ENCODE results near the gene TNS3. TPM values are rescaled to one million over a fixed set of nuclear protein-coding genes. Genes with fewer than 3 reads are reported as not detected.

Gene TNS3
- total and polyA plus RNA-seq, 10 donors, result 17.7 to 247 (median 147) TPM

DNA sequence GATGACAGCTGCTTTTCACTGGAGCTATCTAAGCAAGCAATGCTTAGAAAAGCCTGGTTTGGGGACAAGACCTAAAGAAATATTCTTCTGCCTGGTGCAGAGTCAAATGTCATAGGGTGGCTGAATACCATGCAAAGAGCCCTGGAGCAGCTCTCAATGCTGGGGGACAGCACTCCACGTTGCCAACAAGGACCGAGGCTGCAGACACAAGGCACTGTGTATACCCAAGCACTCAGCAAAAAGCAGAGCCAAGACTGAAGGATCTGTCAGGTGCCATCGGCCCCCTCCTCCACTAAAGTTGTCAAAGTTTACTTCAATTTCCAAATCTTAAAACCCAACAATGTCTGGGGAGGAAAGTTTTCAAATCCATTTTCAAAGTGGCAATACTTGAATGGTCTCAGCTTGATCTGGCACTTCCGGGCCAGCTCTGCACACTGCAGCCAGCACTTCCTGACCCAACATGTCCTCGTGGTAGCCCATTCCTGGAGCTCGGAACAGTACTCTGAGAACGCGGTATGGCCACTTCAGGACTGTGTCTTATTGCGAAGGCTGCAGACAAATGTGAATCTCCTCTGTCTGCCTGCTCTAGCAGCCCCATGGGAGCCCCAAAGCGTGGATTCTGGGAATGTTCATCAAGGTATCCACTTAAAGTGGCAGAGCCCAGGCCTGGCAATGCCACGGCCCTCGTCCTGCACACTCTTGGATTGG is 191.8 kb downstream of the TNS3 start:
- peaks cover 0 to 91% (median 35%) of the 10 kb centered on the region in 6 donors for H3K36me3 ChIP-seq
- intact Hi-C loops (cut with DNase I; ENCODE audit: low total_unique reads), result no loop called here

DNA sequence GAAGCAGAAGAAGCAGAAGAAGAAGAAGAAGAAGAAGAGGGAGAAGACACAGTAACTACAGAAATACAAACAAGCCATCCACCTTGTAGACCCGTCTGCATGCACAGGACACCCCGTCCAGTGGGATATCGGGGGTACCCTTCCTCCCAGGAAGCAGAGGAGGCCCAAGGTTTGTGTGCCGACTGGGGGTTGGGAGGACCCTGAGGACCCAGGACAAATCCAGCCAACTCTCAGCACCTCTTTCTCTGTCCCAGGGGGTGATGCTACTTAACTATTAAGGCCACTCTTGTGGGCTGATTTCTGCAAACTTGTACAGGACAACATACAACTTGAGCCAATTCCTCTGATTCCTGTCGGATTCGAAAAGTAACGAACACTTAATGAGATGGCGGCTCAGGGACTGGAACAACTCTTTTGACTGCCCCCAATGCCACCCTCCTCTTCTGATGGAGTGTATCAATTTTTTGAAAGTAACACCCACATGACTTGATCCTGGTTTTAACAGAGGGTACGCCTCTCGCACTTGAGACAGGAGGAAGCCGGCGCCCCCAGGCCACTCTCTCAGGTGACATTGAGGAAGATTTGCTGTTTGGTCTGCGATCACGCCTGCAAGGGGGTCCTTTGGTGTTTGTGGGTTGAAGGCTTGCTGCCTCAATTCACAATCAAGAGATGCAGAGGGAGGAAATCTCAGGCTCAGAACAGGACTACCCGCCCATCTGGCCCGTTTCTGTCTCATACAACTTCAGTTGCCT is 192.6 kb downstream of the TNS3 start:
- no peak for DNase-seq
- intact Hi-C loops (cut with DNase I; ENCODE audit: low total_unique reads), result no loop called here
- H3K36me3 ChIP-seq, result peaks cover 0 to 91% (median 30%) of the 10 kb centered on the region in 6 donors
- TF ChIP-seq, protein P1, sequence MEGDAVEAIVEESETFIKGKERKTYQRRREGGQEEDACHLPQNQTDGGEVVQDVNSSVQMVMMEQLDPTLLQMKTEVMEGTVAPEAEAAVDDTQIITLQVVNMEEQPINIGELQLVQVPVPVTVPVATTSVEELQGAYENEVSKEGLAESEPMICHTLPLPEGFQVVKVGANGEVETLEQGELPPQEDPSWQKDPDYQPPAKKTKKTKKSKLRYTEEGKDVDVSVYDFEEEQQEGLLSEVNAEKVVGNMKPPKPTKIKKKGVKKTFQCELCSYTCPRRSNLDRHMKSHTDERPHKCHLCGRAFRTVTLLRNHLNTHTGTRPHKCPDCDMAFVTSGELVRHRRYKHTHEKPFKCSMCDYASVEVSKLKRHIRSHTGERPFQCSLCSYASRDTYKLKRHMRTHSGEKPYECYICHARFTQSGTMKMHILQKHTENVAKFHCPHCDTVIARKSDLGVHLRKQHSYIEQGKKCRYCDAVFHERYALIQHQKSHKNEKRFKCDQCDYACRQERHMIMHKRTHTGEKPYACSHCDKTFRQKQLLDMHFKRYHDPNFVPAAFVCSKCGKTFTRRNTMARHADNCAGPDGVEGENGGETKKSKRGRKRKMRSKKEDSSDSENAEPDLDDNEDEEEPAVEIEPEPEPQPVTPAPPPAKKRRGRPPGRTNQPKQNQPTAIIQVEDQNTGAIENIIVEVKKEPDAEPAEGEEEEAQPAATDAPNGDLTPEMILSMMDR (IDR thresholded peaks at IDR 0.05 in 8 of 11, conservative IDR thresholded peaks at IDR 0.05 in 3 of 11), result no peak
- TF ChIP-seq POLR2AphosphoS5 (IDR thresholded peaks at IDR 0.05) (no peak), POLR2A (IDR thresholded peaks at IDR 0.05) (no peak)
- H3K27me3 ChIP-seq (replicated peaks in 1 of 7), result no peaks in the 10 kb centered on the region
- no peak overlapping the region for H3K4me3 ChIP-seq
- no peaks in the 10 kb centered on the region for H3K9me3 ChIP-seq
- 91 to 96% (median 94%) methylated on average over 16 of the region's 16 CpGs for WGBS, 5 donors
- peak overlapping the region in 1 of 8 donors; percentile 38 for H3K27ac ChIP-seq
- H3K4me1 ChIP-seq, result peaks cover 0 to 30% (median 2%) of the 10 kb centered on the region in 6 donors

More for the DNA sequence above, 191.8 kb downstream of the TNS3 start:
- WGBS, 5 donors, result 74 to 91% (median 76%) methylated on average over 9 to 12 of the region's 12 CpGs
- DNase-seq, result no peak
- TF ChIP-seq, protein P1 (IDR thresholded peaks at IDR 0.05 in 8 of 11, conservative IDR thresholded peaks at IDR 0.05 in 3 of 11), result no peak
- no peak for TF ChIP-seq POLR2A (IDR thresholded peaks at IDR 0.05)
- TF ChIP-seq POLR2AphosphoS5 (IDR thresholded peaks at IDR 0.05), result no peak
- H3K27me3 ChIP-seq (replicated peaks in 1 of 7), result no peaks in the 10 kb centered on the region
- H3K27ac ChIP-seq, result no peak overlapping the region
- H3K4me1 ChIP-seq, result peaks cover 0 to 28% (median 2%) of the 10 kb centered on the region in 6 donors
- H3K4me3 ChIP-seq, result no peak overlapping the region
- no peaks in the 10 kb centered on the region for H3K9me3 ChIP-seq

DNA sequence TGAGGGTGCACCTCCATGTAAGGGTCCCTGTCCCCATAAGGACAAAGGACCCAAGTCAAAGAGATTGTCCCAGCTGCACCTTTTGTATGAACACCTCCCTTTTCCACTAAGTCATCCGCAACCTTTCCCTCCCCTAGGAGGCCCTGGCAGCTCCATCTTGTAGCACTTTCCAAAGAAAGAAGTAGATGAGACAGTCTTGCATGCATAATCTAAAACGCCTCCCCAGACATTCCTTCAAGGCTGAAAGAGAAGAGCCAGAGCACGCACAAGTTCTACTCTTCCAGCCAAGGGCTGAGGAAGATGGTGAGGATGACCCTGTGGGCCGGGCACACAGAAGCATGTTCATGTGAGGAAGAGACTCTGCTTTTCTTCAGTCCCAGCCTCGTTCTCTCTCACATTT is 194.4 kb downstream of the TNS3 start:
- Histone ChIP-seq H3K27me3 (replicated peaks in 1 of 7) (no peaks in the 10 kb centered on the region), H3K27ac (no peak overlapping the region), H3K36me3 (peaks cover 0 to 89% (median 23%) of the 10 kb centered on the region in 6 donors), H3K4me1 (peaks cover 0 to 43% (median 5%) of the 10 kb centered on the region in 6 donors), H3K4me3 (no peak overlapping the region), H3K9me3 (no peaks in the 10 kb centered on the region)
- TF ChIP-seq, protein P1 (IDR thresholded peaks at IDR 0.05 in 8 of 11, conservative IDR thresholded peaks at IDR 0.05 in 3 of 11), result no peak
- TF ChIP-seq POLR2A (IDR thresholded peaks at IDR 0.05) (no peak), POLR2AphosphoS5 (IDR thresholded peaks at IDR 0.05) (no peak)
- intact Hi-C loops (cut with DNase I; ENCODE audit: low total_unique reads), result no loop called here
- WGBS, 5 donors, result 82 to 93% (median 85%) methylated on average over 5 of the region's 5 CpGs
- DNase-seq, result no peak

All from spleen (tissue), 11 donors.